ENCODE results near the gene GGT5. TPM values are rescaled to one million over a fixed set of nuclear protein-coding genes. Genes with fewer than 3 reads are reported as not detected.

GGT5 gene
- total and polyA plus RNA-seq, 2 of the 13 experiments (the other 11 are each of a cell fraction or from before 2014, with no cell fraction given): 0.69 to 3.1 TPM

DNA sequence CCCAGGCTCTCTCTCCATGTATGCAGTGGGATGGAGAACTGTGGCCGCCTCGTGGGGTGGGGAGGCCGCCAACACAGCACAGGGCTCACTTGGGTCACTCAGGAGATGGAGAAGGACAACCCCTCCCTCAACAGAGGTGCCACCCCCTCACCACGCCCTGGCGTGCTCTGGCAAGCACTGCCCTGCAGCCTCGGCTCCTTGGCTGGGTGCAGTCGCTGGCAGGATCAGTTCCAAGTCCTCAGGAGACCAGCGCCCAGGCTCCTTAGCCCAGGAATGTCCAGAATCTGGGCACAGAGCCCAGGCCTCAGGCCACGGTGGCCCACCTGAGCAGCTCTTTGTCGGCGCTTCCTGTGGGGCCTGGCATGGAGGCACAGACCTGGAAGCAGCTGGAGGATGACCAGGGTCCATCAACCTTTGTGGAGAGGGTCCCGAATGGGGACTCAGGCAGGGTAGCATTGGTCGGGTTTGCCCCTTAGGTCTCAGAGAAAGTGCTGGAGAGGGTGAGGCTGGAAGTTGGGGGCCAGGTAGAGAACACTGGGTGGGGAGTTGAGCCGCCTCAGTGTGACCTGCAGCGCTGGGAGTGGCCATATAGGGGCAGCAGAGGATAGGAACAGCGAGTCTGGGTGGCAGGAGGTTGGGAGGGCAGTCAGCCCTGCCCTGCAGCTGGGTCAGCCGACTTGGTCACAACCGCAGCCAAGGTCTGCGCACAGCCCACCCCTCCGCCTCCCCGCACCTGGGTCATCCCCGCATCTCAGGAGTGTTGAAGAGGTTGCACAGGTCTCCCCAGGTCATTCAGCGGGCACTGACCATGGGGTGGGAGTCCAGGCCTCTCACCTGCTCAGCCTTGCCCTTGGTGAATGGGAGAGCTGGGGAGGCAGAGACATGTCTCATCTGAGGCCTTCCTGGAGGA, 55.4 kb downstream of the GGT5 start (continued):
- no peak for TF ChIP-seq ZNF720 (CRISPR knock-in tag; IDR thresholded peaks at IDR 0.05)
- no peak for TF ChIP-seq ZNF253 (CRISPR knock-in tag; IDR thresholded peaks at IDR 0.05; ENCODE audit: borderline replicate concordance)
- no peak for TF ChIP-seq PCBP1 (IDR thresholded peaks at IDR 0.05; ENCODE audit: borderline replicate concordance, low read depth, low read length)
- TF ChIP-seq ERF (CRISPR knock-in tag; IDR thresholded peaks at IDR 0.05): peak; percentile 60; the same call in 1 of the 2 replicates
- TF ChIP-seq, protein P1, sequence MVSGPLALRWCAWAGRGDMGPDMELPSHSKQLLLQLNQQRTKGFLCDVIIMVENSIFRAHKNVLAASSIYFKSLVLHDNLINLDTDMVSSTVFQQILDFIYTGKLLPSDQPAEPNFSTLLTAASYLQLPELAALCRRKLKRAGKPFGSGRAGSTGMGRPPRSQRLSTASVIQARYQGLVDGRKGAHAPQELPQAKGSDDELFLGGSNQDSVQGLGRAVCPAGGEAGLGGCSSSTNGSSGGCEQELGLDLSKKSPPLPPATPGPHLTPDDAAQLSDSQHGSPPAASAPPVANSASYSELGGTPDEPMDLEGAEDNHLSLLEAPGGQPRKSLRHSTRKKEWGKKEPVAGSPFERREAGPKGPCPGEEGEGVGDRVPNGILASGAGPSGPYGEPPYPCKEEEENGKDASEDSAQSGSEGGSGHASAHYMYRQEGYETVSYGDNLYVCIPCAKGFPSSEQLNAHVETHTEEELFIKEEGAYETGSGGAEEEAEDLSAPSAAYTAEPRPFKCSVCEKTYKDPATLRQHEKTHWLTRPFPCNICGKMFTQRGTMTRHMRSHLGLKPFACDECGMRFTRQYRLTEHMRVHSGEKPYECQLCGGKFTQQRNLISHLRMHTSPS (CRISPR knock-in tag; IDR thresholded peaks at IDR 0.05; ENCODE audit: low read depth): peak; percentile 41; the same call in 1 of the 2 replicates
- TF ChIP-seq PAX8 (CRISPR knock-in tag; IDR thresholded peaks at IDR 0.05; ENCODE audit: borderline replicate concordance): no peak
- 0 out of 2 replicates have a peak, but pooled peaks have one; percentile 10 for TF ChIP-seq RARA (CRISPR knock-in tag; IDR thresholded peaks at IDR 0.05)
- TF ChIP-seq ZNF275 (CRISPR knock-in tag; IDR thresholded peaks at IDR 0.05; ENCODE audit: borderline replicate concordance): no peak
- TF ChIP-seq SALL1 (CRISPR knock-in tag; IDR thresholded peaks at IDR 0.05): peak; percentile 60; the same call in 1 of the 2 replicates
- TF ChIP-seq ETV6 (CRISPR knock-in tag; conservative IDR thresholded peaks at IDR 0.05): no peak
- TF ChIP-seq, protein P2, sequence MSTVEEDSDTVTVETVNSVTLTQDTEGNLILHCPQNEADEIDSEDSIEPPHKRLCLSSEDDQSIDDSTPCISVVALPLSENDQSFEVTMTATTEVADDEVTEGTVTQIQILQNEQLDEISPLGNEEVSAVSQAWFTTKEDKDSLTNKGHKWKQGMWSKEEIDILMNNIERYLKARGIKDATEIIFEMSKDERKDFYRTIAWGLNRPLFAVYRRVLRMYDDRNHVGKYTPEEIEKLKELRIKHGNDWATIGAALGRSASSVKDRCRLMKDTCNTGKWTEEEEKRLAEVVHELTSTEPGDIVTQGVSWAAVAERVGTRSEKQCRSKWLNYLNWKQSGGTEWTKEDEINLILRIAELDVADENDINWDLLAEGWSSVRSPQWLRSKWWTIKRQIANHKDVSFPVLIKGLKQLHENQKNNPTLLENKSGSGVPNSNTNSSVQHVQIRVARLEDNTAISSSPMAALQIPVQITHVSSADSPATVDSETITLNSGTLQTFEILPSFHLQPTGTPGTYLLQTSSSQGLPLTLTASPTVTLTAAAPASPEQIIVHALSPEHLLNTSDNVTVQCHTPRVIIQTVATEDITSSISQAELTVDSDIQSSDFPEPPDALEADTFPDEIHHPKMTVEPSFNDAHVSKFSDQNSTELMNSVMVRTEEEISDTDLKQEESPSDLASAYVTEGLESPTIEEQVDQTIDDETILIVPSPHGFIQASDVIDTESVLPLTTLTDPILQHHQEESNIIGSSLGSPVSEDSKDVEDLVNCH (CRISPR knock-in tag; IDR thresholded peaks at IDR 0.05): no peak
- TF ChIP-seq ZNF570 (CRISPR knock-in tag; IDR thresholded peaks at IDR 0.05; ENCODE audit: borderline replicate concordance): no peak
- TF ChIP-seq, protein P3, sequence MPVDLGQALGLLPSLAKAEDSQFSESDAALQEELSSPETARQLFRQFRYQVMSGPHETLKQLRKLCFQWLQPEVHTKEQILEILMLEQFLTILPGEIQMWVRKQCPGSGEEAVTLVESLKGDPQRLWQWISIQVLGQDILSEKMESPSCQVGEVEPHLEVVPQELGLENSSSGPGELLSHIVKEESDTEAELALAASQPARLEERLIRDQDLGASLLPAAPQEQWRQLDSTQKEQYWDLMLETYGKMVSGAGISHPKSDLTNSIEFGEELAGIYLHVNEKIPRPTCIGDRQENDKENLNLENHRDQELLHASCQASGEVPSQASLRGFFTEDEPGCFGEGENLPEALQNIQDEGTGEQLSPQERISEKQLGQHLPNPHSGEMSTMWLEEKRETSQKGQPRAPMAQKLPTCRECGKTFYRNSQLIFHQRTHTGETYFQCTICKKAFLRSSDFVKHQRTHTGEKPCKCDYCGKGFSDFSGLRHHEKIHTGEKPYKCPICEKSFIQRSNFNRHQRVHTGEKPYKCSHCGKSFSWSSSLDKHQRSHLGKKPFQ (CRISPR knock-in tag; IDR thresholded peaks at IDR 0.05; ENCODE audit: insufficient replicate concordance): no peak
- no peak for TF ChIP-seq HNF1A (IDR thresholded peaks at IDR 0.05; ENCODE audit: low read depth)
- TF ChIP-seq HNF1A (CRISPR knock-in tag; IDR thresholded peaks at IDR 0.05; ENCODE audit: borderline replicate concordance): peak; percentile 17; the same call in 1 of the 2 replicates
- TF ChIP-seq BCL6 (CRISPR knock-in tag; IDR thresholded peaks at IDR 0.05): no peak
- no peak for TF ChIP-seq ZNF343 (CRISPR knock-in tag; IDR thresholded peaks at IDR 0.05)

Measured in HepG2 (cell line).